COLO668 (cell line): ENCODE measurements around the gene CP.
"Not testable (repeated sequence)": the region's sequence is repeated elsewhere in the genome, so short reads cannot be mapped to it uniquely, and the experiment has no call there.

Source experiments
- DNase-seq: peaks from one replicate; lab custom pipeline; 2025; ENCODE audit not compliant: unreplicated experiment; lab: John Stamatoyannopoulos, UW

The CP gene

DNA sequence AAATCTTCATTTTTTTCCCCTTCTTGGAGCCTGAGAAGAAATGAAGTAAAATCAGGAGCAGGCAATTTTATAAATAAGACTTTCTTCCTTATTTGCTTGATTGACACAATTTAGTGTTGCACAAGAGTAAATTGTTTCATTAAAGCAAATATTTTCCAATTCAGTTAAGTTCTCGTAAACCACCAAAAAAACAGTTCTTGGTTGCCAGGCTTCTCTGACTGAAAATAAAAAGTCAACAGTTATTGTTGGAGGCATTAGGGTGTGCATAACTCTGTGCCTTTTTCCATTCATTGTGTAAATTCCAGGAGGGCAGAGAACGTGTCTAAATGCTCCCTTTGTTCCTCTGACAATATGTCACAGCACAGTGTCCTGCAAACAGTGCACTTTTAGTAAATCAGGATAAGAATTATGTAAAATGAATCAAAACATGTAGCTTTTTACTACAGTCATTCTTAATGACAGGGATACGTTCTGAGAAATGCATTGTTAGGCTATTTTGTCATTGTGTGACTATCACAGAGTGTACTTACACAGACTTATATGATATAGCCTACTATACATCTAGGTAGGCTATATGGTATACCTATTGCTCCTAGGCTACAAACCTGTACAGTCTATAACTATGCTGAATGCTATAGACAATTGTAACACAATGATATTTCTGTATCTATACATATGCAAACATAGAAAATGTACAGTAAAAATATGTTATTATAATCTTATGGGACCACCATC lies at the start of gene CP:
Gene CP (minus strand): TSS at position 47 of the 735 bp plus-strand sequence. CDS start 37 bp downstream, at position 10.
- DNase-seq, result no peak

DNA sequence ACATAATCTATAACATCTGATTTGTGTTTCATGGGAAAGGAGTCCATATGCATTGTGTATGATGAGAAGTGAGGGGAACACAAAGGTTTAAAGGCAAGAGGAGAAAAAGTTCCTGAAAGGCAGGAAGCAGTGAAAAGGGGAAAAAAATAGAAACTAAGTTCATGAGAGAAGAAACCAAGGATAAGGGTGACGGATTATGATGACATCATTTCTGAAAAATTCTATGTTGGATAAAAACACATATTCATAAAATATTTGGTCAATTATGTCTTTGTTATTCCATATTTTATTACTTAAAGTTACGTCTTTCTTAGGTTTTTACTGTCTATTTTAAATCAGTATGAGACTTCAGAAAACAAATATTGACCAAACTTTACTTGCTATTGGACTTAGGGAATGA lies 48.6 kb upstream of the CP start:
- DNase-seq, result no peak

DNA sequence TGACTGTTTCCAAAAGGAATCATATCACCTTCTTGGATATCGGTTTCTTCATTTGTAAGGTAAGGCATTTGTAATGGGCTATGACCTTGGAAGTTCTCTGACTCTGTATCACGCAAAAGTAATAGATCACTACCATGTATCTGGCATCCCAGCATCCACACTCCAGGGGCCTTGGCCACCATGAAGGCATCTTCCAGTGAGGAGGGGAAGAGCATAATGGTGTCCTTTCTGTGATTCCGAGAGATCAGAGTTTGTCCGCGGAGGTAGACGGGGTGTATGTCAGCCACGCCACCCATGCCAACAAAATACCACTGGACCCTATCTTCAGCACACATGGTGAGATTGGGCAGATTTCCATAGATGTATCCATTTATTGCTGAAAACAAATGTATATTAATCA lies 48.1 kb upstream of the CP start:
- DNase-seq, result no peak

DNA sequence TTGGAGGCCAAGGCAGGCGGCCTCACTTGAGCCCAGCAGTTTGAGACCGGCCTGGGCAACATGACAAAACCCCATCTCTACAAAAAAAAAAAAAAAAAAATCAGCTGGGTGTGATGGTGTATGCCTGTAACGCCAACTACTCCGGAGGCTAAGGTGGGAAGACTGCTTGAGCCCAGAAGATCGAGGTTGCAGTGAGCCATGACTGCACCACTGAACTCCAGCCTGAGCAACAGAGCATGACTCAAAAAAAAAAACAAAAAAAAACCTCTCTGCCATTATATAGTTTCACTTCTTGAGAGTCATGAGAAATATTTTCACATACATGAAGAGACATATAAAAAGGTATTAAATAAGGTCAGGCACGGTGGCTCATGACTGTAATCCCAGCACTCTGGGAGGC lies 45.9 kb upstream of the CP start:
- no peak for DNase-seq

DNA sequence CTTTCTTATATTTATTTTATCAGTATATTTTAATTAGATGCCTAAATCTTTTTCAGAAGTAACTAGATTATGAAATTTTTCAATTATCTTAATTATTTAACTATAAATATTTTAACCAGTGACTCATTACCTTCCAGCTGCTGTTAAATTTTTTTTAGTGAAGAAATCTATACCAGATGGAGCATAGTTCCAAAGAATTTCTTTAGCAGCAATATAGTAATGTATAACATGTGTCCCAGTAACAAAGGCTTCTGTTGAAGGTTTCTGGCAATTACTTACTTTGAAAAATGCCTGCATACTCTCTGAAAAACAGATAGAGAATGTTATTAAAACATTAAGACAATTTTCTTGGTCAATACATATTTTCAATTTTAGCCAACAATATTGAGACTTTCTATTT lies 45.1 kb upstream of the CP start:
- no peak for DNase-seq

DNA sequence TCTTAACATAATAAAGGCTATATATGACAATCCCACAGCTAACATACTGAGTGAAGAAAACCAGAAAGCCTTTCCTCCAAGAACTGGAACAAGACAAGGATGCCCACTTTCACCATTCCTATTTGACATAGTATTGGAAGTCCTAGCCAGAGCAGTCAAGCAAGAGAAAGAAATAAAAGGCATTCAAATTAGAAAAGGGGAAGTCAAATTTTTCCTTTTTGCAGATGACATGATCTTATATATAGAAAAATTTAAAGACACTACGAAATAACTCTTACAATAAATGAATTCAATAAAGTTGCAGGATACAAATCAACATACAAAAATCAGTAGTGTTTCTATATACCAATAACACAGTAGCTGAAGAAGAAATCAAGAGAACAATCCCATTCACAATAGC lies 42.2 kb upstream of the CP start:
- DNase-seq, result no peak

DNA sequence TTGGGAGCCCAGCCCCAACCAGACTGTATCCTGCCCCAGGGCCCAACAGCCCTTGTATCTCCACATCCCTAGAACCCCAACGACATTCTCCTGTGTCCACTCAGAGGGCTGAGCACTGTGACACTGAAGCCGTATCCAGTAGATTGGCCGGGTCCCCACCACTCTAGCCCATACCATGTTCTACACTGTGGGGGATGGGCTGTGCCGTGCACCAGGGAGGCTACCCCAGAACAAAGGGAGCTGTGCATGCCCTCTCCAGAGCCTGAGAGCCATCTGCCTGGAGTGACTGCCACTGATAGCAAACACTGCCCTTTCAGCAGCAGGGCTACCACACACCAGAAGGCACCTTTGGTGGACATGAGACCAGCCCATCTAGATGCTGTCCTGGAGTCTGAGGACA lies 37.1 kb upstream of the CP start:
- no peak for DNase-seq

DNA sequence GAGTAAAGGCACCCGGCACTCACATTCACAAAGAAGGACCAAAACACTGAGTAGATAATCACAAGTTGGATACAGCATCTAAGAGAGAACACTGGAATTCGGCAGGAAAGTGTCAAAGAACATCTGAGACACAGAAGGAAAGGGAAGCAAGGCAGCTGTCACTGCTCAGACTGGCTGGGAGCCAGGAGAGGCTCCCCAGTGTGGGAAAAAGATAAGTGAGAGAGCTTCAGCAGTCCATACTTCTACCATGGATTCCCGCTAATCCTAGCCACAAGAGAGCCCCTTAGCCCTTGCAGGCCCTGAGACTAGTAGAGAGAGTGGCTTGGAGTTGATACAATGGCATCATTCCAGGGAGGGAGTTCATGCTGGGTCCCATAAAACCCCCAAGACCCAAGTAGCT lies 36.7 kb upstream of the CP start:
- DNase-seq, result no peak

DNA sequence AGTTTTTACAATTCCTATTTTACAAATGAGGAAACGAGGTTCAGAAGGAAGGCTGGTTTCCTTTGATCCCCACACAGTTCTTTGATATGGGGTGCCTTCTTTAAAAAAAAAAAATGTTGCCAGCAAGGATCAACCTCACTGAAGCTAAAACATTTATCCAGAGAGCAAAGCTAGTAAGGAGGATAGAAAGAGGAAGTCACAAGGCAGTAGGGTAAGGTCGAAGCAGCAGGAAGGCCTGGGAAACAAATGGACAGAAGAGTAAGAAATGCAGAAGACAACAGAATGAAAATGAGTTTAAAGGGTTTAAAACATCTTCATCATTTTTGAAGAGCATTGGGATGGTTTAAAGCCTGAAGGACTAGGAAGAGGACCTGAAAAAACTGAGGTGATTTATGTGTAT lies 30.6 kb upstream of the CP start:
- DNase-seq, result no peak

DNA sequence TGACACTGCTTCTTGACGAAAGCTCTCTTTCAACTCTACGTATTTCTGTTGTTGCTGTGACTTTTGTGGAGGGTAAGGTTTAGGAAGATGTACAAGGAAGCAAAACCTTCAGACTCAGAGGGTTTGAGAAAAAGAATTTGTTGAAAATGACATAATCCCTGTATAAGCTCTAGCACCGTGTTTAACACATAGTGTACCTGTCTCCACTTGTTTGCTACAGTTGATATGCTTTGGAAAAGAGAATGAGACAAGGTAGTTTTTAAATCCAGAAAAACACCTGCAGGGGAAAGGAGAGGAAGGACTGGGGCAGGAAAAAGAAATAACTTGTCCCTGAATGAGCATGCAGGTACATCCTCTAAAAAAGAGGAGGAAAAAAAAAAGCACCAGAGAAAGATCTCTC lies 29.6 kb upstream of the CP start:
- DNase-seq, result no peak

DNA sequence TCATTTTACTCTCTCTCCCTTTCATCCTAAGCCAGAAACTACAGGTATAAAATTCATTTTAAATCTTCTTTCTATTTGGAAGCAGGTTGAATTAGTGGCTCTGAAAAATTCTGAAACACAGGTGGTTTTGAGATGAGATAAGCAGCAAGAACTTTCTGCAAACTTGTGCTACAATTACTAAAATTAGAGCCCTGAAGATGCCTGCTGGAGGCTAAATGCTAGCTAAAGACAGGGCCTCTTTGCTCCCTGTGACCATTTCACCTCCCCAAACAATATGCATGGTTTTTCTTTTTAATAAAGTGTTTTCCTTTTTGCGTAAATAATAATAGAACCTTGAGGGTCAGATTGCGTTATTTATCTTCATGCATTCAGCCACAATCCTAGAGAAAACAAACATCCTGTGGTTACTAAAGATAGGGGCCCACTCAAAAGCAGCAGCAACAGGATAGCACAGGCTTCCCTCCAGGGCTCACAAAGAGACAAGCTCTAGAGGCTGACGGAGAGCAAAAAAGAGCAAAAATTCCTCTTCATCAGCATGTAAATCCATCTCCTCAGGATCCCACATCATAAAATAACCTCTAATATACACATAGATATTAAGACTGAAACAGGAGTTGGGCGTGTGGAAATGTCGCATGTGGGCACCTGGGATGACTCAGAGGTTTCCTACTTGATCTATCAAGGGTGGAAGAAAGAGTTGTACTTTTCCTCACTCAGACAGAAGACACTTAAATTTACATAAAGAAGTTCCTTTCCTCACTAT lies 26.5 kb upstream of the CP start:
- DNase-seq, result peak; percentile 2

DNA sequence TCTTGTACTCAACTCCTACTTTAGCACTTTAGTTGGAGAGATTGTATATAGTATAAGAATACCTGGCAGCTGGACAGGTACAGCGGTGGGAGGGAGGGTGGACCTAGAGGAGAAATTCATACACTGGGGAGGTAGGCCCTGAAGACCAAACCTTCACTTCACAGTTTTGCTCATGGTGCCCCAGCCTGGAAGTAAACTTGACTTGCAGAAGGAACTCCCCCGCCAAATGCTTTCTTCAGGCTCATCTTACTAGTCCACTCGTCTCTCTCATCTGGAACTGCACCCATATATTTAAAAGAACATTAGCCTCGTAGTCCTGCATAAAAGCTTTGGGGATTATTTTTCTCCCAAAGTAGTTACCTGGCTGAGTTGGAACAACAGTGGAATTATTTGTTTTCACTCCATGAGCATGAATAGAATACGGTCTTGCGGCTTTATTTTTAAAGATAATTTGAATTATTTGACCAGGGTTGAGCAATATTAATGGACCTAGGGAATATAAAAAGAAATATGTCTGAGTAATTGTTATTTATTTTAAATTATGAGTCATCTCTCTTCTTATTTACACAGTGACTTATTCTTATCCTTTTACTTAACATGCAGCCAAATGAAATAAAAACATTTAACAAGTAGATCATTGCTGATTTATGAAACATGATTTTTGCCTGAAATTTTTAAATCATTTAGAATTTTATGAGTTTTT lies 25.5 kb upstream of the CP start:
- DNase-seq, result no peak

DNA sequence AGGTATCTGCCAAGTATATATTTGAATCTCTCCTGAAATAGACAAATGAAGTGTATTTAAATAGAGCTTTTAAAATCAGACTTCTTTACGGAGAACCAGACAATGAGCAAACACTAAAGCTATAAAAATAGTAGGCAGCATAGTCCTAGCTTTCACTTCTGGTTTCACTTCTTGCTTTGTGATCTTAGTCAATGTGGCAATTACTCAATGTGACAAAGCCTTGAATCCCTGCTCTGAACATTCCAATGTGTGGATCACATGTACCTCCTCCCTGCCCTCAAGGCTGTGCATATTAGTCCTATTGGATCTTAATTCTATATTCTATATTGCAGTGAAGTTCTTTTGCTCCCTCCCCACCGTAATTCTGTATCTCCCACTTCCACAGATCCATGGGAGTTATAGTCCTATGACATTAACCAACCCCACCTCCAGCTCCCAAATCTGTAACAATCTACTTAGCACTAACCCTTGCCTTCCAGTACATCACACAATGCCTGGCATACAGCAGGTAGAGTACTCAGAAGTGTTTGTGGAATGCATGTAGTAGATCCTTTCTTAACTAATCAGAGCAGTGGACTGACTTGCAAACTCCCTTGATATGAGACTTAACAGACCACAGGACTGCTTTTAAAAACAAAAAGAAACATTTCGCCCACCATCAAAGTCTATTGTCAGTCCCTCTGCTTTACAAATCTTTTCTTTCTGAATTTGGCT lies 24.3 kb upstream of the CP start:
- DNase-seq, result no peak

DNA sequence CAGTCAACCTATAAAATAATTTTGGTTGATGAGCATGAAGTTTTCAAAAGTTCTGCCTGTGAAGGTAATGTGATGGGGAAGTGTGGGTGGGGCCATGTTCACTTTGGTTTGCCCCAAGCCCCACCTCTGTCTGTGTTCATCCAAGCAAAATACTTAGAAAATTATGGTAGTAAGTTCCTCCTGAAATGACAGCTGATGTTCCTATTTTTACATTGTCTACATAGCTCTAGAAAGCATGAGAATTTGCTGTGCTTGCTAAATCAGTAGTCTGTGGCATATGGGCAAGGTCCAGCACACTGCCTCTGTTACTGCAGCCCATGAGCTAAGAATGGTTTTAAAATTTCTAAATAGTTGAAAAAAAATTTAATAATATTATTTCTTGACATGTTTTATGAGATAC lies 21.9 kb upstream of the CP start:
- no peak for DNase-seq

DNA sequence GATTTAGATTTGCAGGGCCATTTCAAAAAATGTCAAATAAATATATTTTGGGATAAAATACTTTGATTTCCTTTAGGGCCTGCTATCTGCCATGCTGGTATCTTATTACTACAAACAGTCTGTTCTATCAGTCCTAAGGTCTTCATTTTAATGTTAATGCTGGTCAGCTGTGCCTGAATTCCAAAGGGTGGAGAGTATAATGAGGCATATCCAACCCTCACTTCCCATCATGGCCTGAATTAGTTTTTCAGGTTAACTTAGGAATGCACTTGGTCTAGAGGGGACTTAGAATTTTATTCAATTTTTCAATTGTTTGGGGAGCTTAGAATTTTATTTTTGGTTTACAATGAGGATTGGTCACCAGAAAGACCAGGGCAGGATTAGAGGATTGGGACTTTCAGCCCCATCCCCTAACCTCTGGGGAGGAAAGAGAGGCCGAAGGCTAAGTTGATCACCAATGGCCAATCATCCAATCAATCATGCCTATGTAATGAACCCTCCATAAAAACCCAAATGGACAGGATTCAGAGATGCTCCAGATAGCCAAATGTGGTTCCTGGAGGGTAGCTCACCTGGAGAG lies 17.8 kb upstream of the CP start:
- no peak for DNase-seq

DNA sequence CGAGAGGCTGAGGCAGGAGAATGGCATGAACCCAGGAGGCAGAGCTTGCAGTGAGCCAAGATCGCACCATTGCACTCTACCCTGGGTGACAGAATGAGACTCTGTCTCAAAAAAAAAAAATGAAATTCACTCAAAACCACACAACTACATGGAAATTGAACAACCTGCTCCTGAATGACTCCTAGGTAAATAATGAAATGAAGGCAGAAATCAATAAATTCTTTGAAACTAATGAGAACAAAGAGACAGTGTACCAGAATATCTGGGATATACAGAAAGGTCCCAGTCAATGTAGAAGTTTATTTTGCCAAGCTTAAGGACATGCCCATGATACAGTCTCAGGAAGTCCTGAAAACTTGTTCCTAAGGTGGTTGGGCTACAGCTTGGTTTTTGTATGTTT lies 16.6 kb upstream of the CP start:
- DNase-seq, result not testable (repeated sequence)

DNA sequence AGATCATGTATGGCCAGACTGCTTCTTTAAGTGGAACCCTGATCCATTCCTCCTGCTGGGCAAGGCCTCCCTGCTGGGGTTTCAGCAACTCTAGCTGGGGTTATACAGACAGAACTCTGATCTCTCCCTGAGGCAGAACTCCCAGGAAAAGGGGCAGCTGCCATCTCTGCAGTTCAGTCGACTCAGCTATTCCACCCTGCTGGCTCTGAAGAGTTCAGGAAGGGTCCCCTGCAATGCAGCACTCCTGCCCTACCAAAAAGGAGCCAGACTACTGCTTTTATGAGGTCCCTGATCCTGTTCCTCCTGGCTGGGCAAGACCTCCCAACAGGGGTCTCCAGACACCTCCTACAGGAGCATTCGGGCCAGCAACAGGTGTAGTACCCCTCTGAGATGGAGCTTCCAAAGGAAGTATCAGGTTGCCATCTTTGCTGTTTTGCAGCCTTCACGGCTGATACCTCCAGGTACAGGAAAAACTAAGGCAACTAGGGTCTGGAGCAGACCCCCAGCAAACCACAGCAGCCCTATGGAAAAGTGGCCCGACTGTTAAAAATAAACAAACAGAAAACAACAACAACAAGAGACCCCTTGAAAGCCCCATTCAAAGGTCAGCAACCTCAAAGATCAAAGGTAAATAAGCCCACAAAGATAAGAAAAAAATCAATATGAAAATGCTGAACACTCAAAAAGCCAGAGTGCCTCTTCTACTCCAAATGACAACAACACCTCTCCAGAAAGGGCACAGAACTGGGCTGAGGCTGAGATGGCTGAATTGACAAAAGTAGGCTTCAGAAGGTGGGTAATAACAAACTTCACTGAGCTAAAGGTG lies 14.2 kb upstream of the CP start:
- DNase-seq, result no peak

DNA sequence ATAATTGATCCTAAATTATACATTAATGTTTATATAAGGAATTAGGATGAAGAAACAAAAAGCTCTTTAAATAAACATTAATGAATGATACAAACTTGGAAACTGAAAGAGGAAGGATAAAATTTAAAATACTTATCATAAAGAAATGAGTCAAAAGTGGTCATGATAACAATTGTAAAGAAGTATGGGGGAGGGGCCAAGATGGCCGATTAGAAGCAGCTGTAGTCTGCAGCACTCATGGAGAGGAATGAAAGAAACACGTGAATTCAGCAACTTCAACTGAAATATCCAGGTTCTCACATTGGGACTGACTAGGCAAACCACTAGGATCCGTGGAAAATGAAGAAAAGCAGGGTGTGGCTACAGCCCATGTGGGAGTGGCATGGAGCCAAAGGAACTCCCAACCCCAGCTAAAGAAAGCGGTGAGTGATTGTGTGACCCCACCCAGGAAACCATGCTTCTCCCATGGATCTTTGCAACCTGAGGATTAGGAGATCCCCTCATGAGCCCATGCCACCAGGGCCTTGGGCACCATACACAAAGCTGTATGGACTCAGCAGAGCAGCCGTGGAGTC lies 13.1 kb upstream of the CP start:
- no peak for DNase-seq

DNA sequence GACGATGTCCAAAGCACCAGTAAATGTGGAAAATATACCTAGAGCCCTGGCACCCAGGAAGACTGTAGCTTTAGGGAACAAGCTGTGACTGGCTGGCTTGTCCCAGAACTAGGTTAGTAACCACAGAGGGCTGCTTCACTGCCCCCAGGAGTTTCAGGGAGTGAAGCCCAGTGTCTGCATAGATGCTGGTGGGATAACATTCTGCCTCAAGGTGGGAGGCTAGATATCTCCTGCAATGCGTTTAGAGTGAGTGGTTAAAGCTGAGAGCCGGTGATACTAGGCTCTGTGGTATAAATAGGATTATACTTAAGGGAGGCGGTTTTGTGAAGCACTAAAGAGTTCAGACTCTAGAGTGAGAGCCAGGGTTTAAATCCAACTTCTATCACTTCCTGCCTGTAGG lies 11.7 kb upstream of the CP start:
- no peak for DNase-seq

DNA sequence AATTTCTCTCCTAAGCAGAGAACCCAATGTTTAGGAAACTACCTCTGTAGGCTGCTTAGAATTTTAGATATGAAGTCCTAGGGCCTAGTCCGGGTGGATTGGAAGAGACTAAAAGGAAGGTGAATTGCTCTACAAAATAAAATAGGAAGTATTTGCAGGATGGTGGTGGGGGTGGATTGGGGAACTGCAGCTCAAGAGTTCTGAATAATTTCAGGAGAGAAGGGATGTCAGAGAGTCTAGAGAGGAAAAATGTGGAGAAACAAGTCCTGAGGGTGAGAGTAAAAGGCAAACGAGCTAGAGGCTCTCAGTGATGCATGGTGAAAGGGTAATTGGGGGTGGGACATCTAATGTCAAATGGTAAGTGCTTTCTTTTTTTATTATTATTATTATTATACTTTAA lies 10.2 kb upstream of the CP start:
- no peak for DNase-seq
